GM12875 (cell line): Measurements from ENCODE around the gene TBP.

Experiments used
- H3K4me3 ChIP-seq: one replicate; pipeline ENCODE4 v1.5.1; 2011; ENCODE audit warnings: low read depth, low read length, control low read depth
- CTCF ChIP-seq: IDR thresholded peaks from 2 replicates; pipeline ENCODE4 v1.5.1; 2011; ENCODE audit warnings: low read depth, mild to moderate bottlenecking, control low read depth, inconsistent platforms, low read length, moderate library complexity, borderline replicate concordance; ENCODE audit not compliant: insufficient read depth

Gene TBP

GRCh38 chr6:170510631-170511030, 43.5 kb upstream of the TBP start:
- no peak overlapping the region for H3K4me3 ChIP-seq
- no peak for TF ChIP-seq CTCF

GRCh38 chr6:170512249-170512648, 41.9 kb upstream of the TBP start:
- H3K4me3 ChIP-seq: no peak overlapping the region
- TF ChIP-seq CTCF: no peak

- no peak overlapping the region for H3K4me3 ChIP-seq
- TF ChIP-seq CTCF: no peak
Observed at GRCh38 chr6:170514908-170515307, 39.3 kb upstream of the TBP start.

GRCh38 chr6:170516783-170517616, 37.2 kb upstream of the TBP start:
- peak; percentile 68 for TF ChIP-seq CTCF
- H3K4me3 ChIP-seq: no peak overlapping the region

GRCh38 chr6:170522565-170523183, 31.5 kb upstream of the TBP start:
- no peak overlapping the region for H3K4me3 ChIP-seq
- TF ChIP-seq CTCF: peak; percentile 33; the same call in 1 of the 2 replicates

- no peak overlapping the region for H3K4me3 ChIP-seq
- no peak for TF ChIP-seq CTCF
Observed at GRCh38 chr6:170523256-170524171, 30.7 kb upstream of the TBP start.
